Mesenchymal stem cell (in vitro differentiated cells and primary cell): ENCODE results near the gene HHLA2.

Experiments
- DNase-seq: peaks from one replicate; pipeline ENCODE4 v3.0.0-alpha.2; 2013
- H2AFZ ChIP-seq: one replicate; pipeline ENCODE4 v1.6.1; 2013; ENCODE audit warnings: low read depth, mild to moderate bottlenecking, control low read depth, inconsistent platforms, low read length, moderate library complexity
- H2AK5ac ChIP-seq: 2 replicates; pipeline ENCODE4 v1.6.1; 2013; ENCODE audit warnings: low read length, moderate library complexity, mild to moderate bottlenecking, inconsistent platforms; ENCODE audit not compliant: severe bottlenecking
- H2BK120ac ChIP-seq: one replicate; pipeline ENCODE4 v1.6.1; 2013; ENCODE audit warnings: low read depth, mild to moderate bottlenecking, inconsistent platforms, low read length, moderate library complexity
- H2BK12ac ChIP-seq, 2 experiments: one replicate each; pipeline ENCODE4 v1.6.1; 2013; ENCODE audit warnings: inconsistent platforms in 2 of 2, low read length in 2 of 2, mild to moderate bottlenecking in 2 of 2, moderate library complexity in 2 of 2, control low read depth in 1 of 2
- H2BK15ac ChIP-seq: one replicate; pipeline ENCODE4 v1.6.1; 2013; ENCODE audit warnings: mild to moderate bottlenecking, low read depth, inconsistent platforms; ENCODE audit not compliant: poor library complexity, severe bottlenecking
- H2BK5ac ChIP-seq: 2 replicates; pipeline ENCODE4 v1.6.1; 2013; ENCODE audit warnings: low read depth, mild to moderate bottlenecking, low read length, control low read depth, inconsistent platforms; ENCODE audit not compliant: poor library complexity, severe bottlenecking
- H3K14ac ChIP-seq, 2 experiments: one replicate each; pipeline ENCODE4 v1.6.1; 2013; ENCODE audit warnings: inconsistent platforms in 2 of 2, low read length in 2 of 2, control low read depth in 1 of 2, mild to moderate bottlenecking in 1 of 2, moderate library complexity in 1 of 2
- H3K18ac ChIP-seq, 2 experiments: one replicate each; pipeline ENCODE4 v1.6.1; 2013; ENCODE audit warnings: inconsistent platforms in 2 of 2, low read length in 2 of 2, control low read depth in 1 of 2, low read depth in 1 of 2, mild to moderate bottlenecking in 1 of 2
- H3K23ac ChIP-seq, 2 experiments: one replicate each; pipeline ENCODE4 v1.6.1; 2013; ENCODE audit warnings: inconsistent platforms in 2 of 2, low read length in 2 of 2, mild to moderate bottlenecking in 2 of 2, moderate library complexity in 2 of 2, control low read depth in 1 of 2
- H3K27ac ChIP-seq: 2 replicates; pipeline ENCODE4 v1.5.1; 2013; ENCODE audit warnings: mild to moderate bottlenecking, moderate library complexity, low read length, control low read depth, inconsistent platforms; ENCODE audit not compliant: poor library complexity, severe bottlenecking
- H3K27me3 ChIP-seq, 2 experiments: 2 replicates each; pipeline versions ENCODE4 v1.6.1 to v1.7.0; 2013; ENCODE audit warnings: low read length in 2 of 2, mild to moderate bottlenecking in 2 of 2, moderate library complexity in 2 of 2, control low read depth in 1 of 2, inconsistent platforms in 1 of 2; ENCODE audit not compliant: control insufficient read depth in 1 of 2, insufficient read depth in 1 of 2
- H3K36me3 ChIP-seq, 2 experiments: 2 replicates each; pipeline versions ENCODE4 v1.6.1 to v1.7.0; 2013; ENCODE audit warnings: low read length in 2 of 2, control low read depth in 1 of 2, inconsistent platforms in 1 of 2, low read depth in 1 of 2, mild to moderate bottlenecking in 1 of 2; ENCODE audit not compliant: insufficient read depth in 2 of 2, control insufficient read depth in 1 of 2
- H3K4ac ChIP-seq, 2 experiments: one replicate each; pipeline ENCODE4 v1.6.1; 2013; ENCODE audit warnings: inconsistent platforms in 2 of 2, low read length in 2 of 2, mild to moderate bottlenecking in 2 of 2, moderate library complexity in 2 of 2, control low read depth in 1 of 2, low read depth in 1 of 2
- H3K4me1 ChIP-seq: 2 replicates; pipeline ENCODE4 v1.6.1; 2013; ENCODE audit warnings: low read depth, low read length, control low read depth; ENCODE audit not compliant: control insufficient read depth, insufficient read depth
- H3K4me2 ChIP-seq: 2 replicates; pipeline ENCODE4 v1.6.1; 2013; ENCODE audit warnings: low read length, mild to moderate bottlenecking, inconsistent platforms; ENCODE audit not compliant: poor library complexity, severe bottlenecking
- H3K4me3 ChIP-seq, 2 experiments: 2 replicates each; pipeline versions ENCODE4 v1.5.1 to v1.7.0; 2013; ENCODE audit warnings: low read length in 2 of 2, mild to moderate bottlenecking in 2 of 2, control low read depth in 1 of 2, low read depth in 1 of 2; ENCODE audit not compliant: insufficient read depth in 1 of 2
- H3K79me1 ChIP-seq: replicated peaks from 2 replicates; pipeline ENCODE4 v1.6.1; 2013; ENCODE audit warnings: mild to moderate bottlenecking, control low read depth, low read length, inconsistent platforms; ENCODE audit not compliant: poor library complexity, severe bottlenecking
- H3K9ac ChIP-seq: 2 replicates; pipeline ENCODE4 v1.7.0; 2013; ENCODE audit warnings: mild to moderate bottlenecking, low read length, moderate library complexity
- H3K9me3 ChIP-seq: 2 replicates; pipeline ENCODE4 v1.7.0; 2013; ENCODE audit warnings: mild to moderate bottlenecking, low read length; ENCODE audit not compliant: control insufficient read depth
- H4K8ac ChIP-seq: one replicate; pipeline ENCODE4 v1.6.1; 2013; ENCODE audit warnings: inconsistent platforms, mild to moderate bottlenecking, low read length, moderate library complexity
- H4K91ac ChIP-seq: one replicate; pipeline ENCODE4 v1.6.1; 2013; ENCODE audit warnings: mild to moderate bottlenecking, low read length, inconsistent platforms
- WGBS: methylation state at CpG from one replicate; pipeline ENCODE4 v1.1.7; 2013; ENCODE audit warnings: mixed read lengths; 5-methylcytosine and 5-hydroxymethylcytosine counted together

The HHLA2 gene

GRCh38 chr3:108394563-108394962 is 98.2 kb downstream of the HHLA2 start:
- no peak for DNase-seq
- Histone ChIP-seq H2BK120ac (no peak overlapping the region), H2BK15ac (no peak overlapping the region), H2BK12ac (no peak overlapping the region), H4K8ac (no peak overlapping the region), H3K27ac (no peak overlapping the region), H3K4me1 (no peaks in the 10 kb centered on the region), H3K9ac (no peak overlapping the region), H3K4ac (no peak overlapping the region), H3K4me3 (no peak overlapping the region), H3K18ac (no peak overlapping the region), H3K14ac (no peak overlapping the region), H3K79me1 (no peaks in the 10 kb centered on the region), H3K9me3 (no peaks in the 10 kb centered on the region), H2BK5ac (no peak overlapping the region), H3K36me3 (no peaks in the 10 kb centered on the region), H2AK5ac (no peak overlapping the region), H2AFZ (no peak overlapping the region), H4K91ac (no peak overlapping the region), H3K27me3 (peaks cover 0 to 4% of the 10 kb centered on the region in 2 experiments), H3K23ac (no peak overlapping the region), H3K4me2 (no peak overlapping the region)
- 86% methylated on average over 1 of the region's 3 CpGs for WGBS

GRCh38 chr3:108396336-108396735 is 100.0 kb downstream of the HHLA2 start:
- H3K79me1 ChIP-seq = no peaks in the 10 kb centered on the region
- no peak overlapping the region for H4K91ac ChIP-seq
- H3K36me3 ChIP-seq = no peaks in the 10 kb centered on the region
- H3K9me3 ChIP-seq = no peaks in the 10 kb centered on the region
- H3K4me2 ChIP-seq = no peak overlapping the region
- H3K23ac ChIP-seq = no peak overlapping the region
- no peak for DNase-seq
- no peaks in the 10 kb centered on the region for H3K4me1 ChIP-seq
- 83% methylated on average over 1 of the region's 1 CpG for WGBS
- H3K14ac ChIP-seq = no peak overlapping the region
- H2BK120ac ChIP-seq = no peak overlapping the region
- H2BK5ac ChIP-seq = no peak overlapping the region
- no peaks in the 10 kb centered on the region for H3K27me3 ChIP-seq
- H3K4ac ChIP-seq = no peak overlapping the region
- no peak overlapping the region for H4K8ac ChIP-seq
- no peak overlapping the region for H3K4me3 ChIP-seq
- H3K18ac ChIP-seq = no peak overlapping the region
- no peak overlapping the region for H2AFZ ChIP-seq
- no peak overlapping the region for H2BK15ac ChIP-seq
- H3K27ac ChIP-seq = no peak overlapping the region
- no peak overlapping the region for H2BK12ac ChIP-seq
- H3K9ac ChIP-seq = no peak overlapping the region
- H2AK5ac ChIP-seq = no peak overlapping the region

GRCh38 chr3:108398510-108398909 is 102.2 kb downstream of the HHLA2 start:
- Histone ChIP-seq H4K8ac (no peak overlapping the region), H2AFZ (no peak overlapping the region), H4K91ac (no peak overlapping the region), H2BK5ac (no peak overlapping the region), H2BK120ac (no peak overlapping the region), H3K4ac (no peak overlapping the region), H3K18ac (no peak overlapping the region), H3K27me3 (no peaks in the 10 kb centered on the region), H3K23ac (no peak overlapping the region), H3K4me2 (no peak overlapping the region), H3K79me1 (no peaks in the 10 kb centered on the region), H3K36me3 (no peaks in the 10 kb centered on the region), H3K27ac (no peak overlapping the region), H3K14ac (no peak overlapping the region), H3K9ac (no peak overlapping the region), H3K4me3 (no peak overlapping the region), H2BK12ac (no peak overlapping the region), H2BK15ac (no peak overlapping the region), H3K9me3 (no peaks in the 10 kb centered on the region), H2AK5ac (no peak overlapping the region), H3K4me1 (no peaks in the 10 kb centered on the region)
- WGBS = 94% methylated on average over 4 of the region's 6 CpGs
- no peak for DNase-seq

- H3K36me3 ChIP-seq = no peaks in the 10 kb centered on the region
- no peak overlapping the region for H2BK120ac ChIP-seq
- H2BK15ac ChIP-seq = no peak overlapping the region
- H3K4ac ChIP-seq = no peak overlapping the region
- H3K14ac ChIP-seq = no peak overlapping the region
- no peaks in the 10 kb centered on the region for H3K4me1 ChIP-seq
- no peaks in the 10 kb centered on the region for H3K9me3 ChIP-seq
- no peak overlapping the region for H2BK5ac ChIP-seq
- no peak overlapping the region for H4K8ac ChIP-seq
- no peak for DNase-seq
- H3K4me2 ChIP-seq = no peak overlapping the region
- no peak overlapping the region for H2AFZ ChIP-seq
- no peak overlapping the region for H3K9ac ChIP-seq
- H3K27me3 ChIP-seq = no peaks in the 10 kb centered on the region
- no peak overlapping the region for H3K23ac ChIP-seq
- no peak overlapping the region for H2AK5ac ChIP-seq
- H2BK12ac ChIP-seq = no peak overlapping the region
- no peak overlapping the region for H4K91ac ChIP-seq
- H3K18ac ChIP-seq = no peak overlapping the region
- H3K27ac ChIP-seq = no peak overlapping the region
- no peak overlapping the region for H3K4me3 ChIP-seq
- no peaks in the 10 kb centered on the region for H3K79me1 ChIP-seq
- no CpG with 5 or more reads among the region's 2 CpGs for WGBS
These were observed 105.5 kb downstream of the HHLA2 start for GRCh38 chr3:108401836-108402235.
